ENCODE measurements around the gene WEE1. TPM values are rescaled to one million over a fixed set of nuclear protein-coding genes. Genes with fewer than 3 reads are reported as not detected.

WEE1 gene
- total RNA-seq, 1 experiment from 2014 or later: 32.2 TPM

GRCh38 chr11:9616042-9616675 lies 42.7 kb downstream of the WEE1 start:
- no peaks in the 10 kb centered on the region for H3K9me3 ChIP-seq (ENCODE audit: insufficient read depth, low read depth)
- H3K79me2 ChIP-seq (ENCODE audit: low read depth): no peaks in the 10 kb centered on the region
- no peak for DNase-seq
- peaks cover 17% of the 10 kb centered on the region; the same call in 1 of the 2 replicates for H3F3A ChIP-seq (ENCODE audit: insufficient read depth, low read depth)
- H3K4me3 ChIP-seq: no peak overlapping the region
- H3K36me3 ChIP-seq (ENCODE audit: low read depth): no peaks in the 10 kb centered on the region
- H3K27ac ChIP-seq: no peak overlapping the region
- no peak for TF ChIP-seq EZH2 (IDR thresholded peaks at IDR 0.05; ENCODE audit: low read depth)
- TF ChIP-seq, protein P1, sequence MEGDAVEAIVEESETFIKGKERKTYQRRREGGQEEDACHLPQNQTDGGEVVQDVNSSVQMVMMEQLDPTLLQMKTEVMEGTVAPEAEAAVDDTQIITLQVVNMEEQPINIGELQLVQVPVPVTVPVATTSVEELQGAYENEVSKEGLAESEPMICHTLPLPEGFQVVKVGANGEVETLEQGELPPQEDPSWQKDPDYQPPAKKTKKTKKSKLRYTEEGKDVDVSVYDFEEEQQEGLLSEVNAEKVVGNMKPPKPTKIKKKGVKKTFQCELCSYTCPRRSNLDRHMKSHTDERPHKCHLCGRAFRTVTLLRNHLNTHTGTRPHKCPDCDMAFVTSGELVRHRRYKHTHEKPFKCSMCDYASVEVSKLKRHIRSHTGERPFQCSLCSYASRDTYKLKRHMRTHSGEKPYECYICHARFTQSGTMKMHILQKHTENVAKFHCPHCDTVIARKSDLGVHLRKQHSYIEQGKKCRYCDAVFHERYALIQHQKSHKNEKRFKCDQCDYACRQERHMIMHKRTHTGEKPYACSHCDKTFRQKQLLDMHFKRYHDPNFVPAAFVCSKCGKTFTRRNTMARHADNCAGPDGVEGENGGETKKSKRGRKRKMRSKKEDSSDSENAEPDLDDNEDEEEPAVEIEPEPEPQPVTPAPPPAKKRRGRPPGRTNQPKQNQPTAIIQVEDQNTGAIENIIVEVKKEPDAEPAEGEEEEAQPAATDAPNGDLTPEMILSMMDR (conservative IDR thresholded peaks at IDR 0.05): no peak
- BruUV-seq (replicated peaks): no TSS peak
- POLR2A ChIA-PET (ENCODE audit: unreplicated experiment): no interaction called here
- no peak overlapping the region for H3K4me2 ChIP-seq
- intact Hi-C loops (cut with micrococcal nuclease; ENCODE audit: unreplicated experiment): no loop called here
- H3K9me2 ChIP-seq (ENCODE audit: insufficient read depth): no peaks in the 10 kb centered on the region
- H4K20me1 ChIP-seq (ENCODE audit: insufficient read depth): no peaks in the 10 kb centered on the region
- peaks cover 18% of the 10 kb centered on the region for H3K4me1 ChIP-seq (replicated peaks; ENCODE audit: insufficient read depth)
- no peaks in the 10 kb centered on the region for H3K27me3 ChIP-seq (ENCODE audit: insufficient read depth, low read depth)
- CTCF ChIA-PET: no interaction called here
- H2AFZ ChIP-seq: no peak overlapping the region

GRCh38 chr11:9616858-9617257 lies 43.4 kb downstream of the WEE1 start:
- Histone ChIP-seq H3K79me2 (ENCODE audit: low read depth) (no peaks in the 10 kb centered on the region), H3K9me3 (ENCODE audit: insufficient read depth, low read depth) (no peaks in the 10 kb centered on the region), H2AFZ (no peak overlapping the region), H3F3A (ENCODE audit: insufficient read depth, low read depth) (peaks cover 17% of the 10 kb centered on the region; the same call in 1 of the 2 replicates), H3K4me2 (no peak overlapping the region), H3K4me3 (no peak overlapping the region), H3K9me2 (ENCODE audit: insufficient read depth) (no peaks in the 10 kb centered on the region), H4K20me1 (ENCODE audit: insufficient read depth) (no peaks in the 10 kb centered on the region), H3K27me3 (ENCODE audit: insufficient read depth, low read depth) (no peaks in the 10 kb centered on the region), H3K4me1 (replicated peaks; ENCODE audit: insufficient read depth) (peaks cover 11% of the 10 kb centered on the region), H3K27ac (no peak overlapping the region), H3K36me3 (ENCODE audit: low read depth) (no peaks in the 10 kb centered on the region)
- intact Hi-C loops (cut with micrococcal nuclease; ENCODE audit: unreplicated experiment): no loop called here
- DNase-seq: no peak
- ChIA-PET CTCF (no interaction called here), POLR2A (ENCODE audit: unreplicated experiment) (no interaction called here)
- TF ChIP-seq EZH2 (IDR thresholded peaks at IDR 0.05; ENCODE audit: low read depth): no peak
- TF ChIP-seq, protein P1 (conservative IDR thresholded peaks at IDR 0.05): no peak
- no TSS peak for BruUV-seq (replicated peaks)

DNA sequence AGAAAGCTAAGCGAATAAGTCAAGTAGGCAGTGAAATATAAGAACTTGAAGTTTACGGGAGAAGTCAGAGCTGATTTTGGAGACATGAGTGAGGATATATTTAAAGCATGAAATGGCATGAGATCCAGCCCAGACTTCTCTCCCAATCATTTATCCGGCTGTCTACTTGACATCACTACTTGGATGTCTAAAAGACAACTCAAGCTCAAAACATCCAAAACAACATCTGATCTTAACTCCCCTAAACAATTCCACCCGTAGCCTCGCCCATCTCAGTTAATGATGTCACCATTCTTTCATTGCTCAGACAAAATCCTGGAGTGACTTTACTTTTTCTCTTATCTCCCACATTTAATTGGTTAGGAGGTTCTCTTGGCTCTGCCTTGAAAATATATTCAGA lies 44.5 kb downstream of the WEE1 start:
- Histone ChIP-seq H3K4me2 (no peak overlapping the region), H3K36me3 (ENCODE audit: low read depth) (no peaks in the 10 kb centered on the region), H3K4me1 (replicated peaks; ENCODE audit: insufficient read depth) (peaks cover under 1% of the 10 kb centered on the region), H3K27ac (no peak overlapping the region), H3K4me3 (no peak overlapping the region), H3K9me3 (ENCODE audit: insufficient read depth, low read depth) (no peaks in the 10 kb centered on the region), H2AFZ (no peak overlapping the region), H4K20me1 (ENCODE audit: insufficient read depth) (no peaks in the 10 kb centered on the region), H3F3A (ENCODE audit: insufficient read depth, low read depth) (peaks cover 7% of the 10 kb centered on the region; the same call in 1 of the 2 replicates), H3K27me3 (ENCODE audit: insufficient read depth, low read depth) (no peaks in the 10 kb centered on the region), H3K79me2 (ENCODE audit: low read depth) (no peaks in the 10 kb centered on the region), H3K9me2 (ENCODE audit: insufficient read depth) (no peaks in the 10 kb centered on the region)
- ChIA-PET POLR2A (ENCODE audit: unreplicated experiment) (no interaction called here), CTCF (no interaction called here)
- intact Hi-C loops (cut with micrococcal nuclease; ENCODE audit: unreplicated experiment): no loop called here
- BruUV-seq (replicated peaks): no TSS peak
- no peak for DNase-seq
- TF ChIP-seq EZH2 (IDR thresholded peaks at IDR 0.05; ENCODE audit: low read depth): no peak
- TF ChIP-seq, protein P1 (conservative IDR thresholded peaks at IDR 0.05): no peak
